H1 (cell line): ENCODE data around the gene ESRP2. TPM values are rescaled to one million over a fixed set of nuclear protein-coding genes. Genes with fewer than 3 reads are reported as not detected.

Experiments used
- CTCF ChIA-PET: fragments of 300-600 bp; sonication (Branson Sonifier 250); formaldehyde crosslinking; loops from one replicate; lab custom pipeline; 2021; ENCODE audit not compliant: partially characterized antibody; lab: Charles Lee
- POLR2A ChIA-PET: fragments of 300-600 bp; sonication (Branson Sonifier 250); formaldehyde crosslinking; loops from one replicate; lab custom pipeline; 2021; ENCODE audit warnings: inconsistent platforms; ENCODE audit not compliant: partially characterized antibody; lab: Charles Lee
- DNase-seq, 2 experiments: peaks; one replicate each; pipeline versions ENCODE4 v3.0.0 to v3.0.0-alpha.2; 2010 to 2022; ENCODE audit warnings: low spot score in 2 of 2, low read depth in 1 of 2, mixed read lengths in 1 of 2
- FAIRE-seq: peaks from 2 replicates; lab custom pipeline; 2011; peaks lifted over from hg19 to GRCh38; lab: Jason Lieb, UNC
- H2AFZ ChIP-seq: 2 replicates; pipeline ENCODE4 v1.8.1; 2012; ENCODE audit warnings: low read length, inconsistent platforms
- H2AK5ac ChIP-seq: 2 replicates; pipeline ENCODE4 v1.6.1; 2013; ENCODE audit warnings: low read depth, low read length
- H2BK120ac ChIP-seq: replicated peaks from 2 replicates; pipeline ENCODE3; 2013; ENCODE audit warnings: low read depth, low read length, inconsistent platforms
- H2BK12ac ChIP-seq: 2 replicates; pipeline ENCODE4 v1.6.1; 2013; ENCODE audit warnings: low read depth, low read length
- H2BK15ac ChIP-seq: 2 replicates; pipeline ENCODE4 v1.6.1; 2013; ENCODE audit warnings: low read length
- H2BK20ac ChIP-seq: 2 replicates; pipeline ENCODE4 v1.6.1; 2013; ENCODE audit warnings: low read length
- H2BK5ac ChIP-seq: 2 replicates; pipeline ENCODE4 v1.6.1; 2013; ENCODE audit warnings: low read depth, low read length
- H3K14ac ChIP-seq: 2 replicates; pipeline ENCODE4 v1.6.1; 2013; ENCODE audit warnings: inconsistent platforms; ENCODE audit not compliant: insufficient read length
- H3K18ac ChIP-seq: 2 replicates; pipeline ENCODE4 v1.6.1; 2013; ENCODE audit warnings: low read length; ENCODE audit errors: extremely low read depth
- H3K23ac ChIP-seq: 2 replicates; pipeline ENCODE4 v1.6.1; 2013; ENCODE audit warnings: inconsistent platforms; ENCODE audit not compliant: insufficient read length
- H3K23me2 ChIP-seq: 2 replicates; pipeline ENCODE4 v1.6.1; 2013; ENCODE audit warnings: low read depth, low read length
- H3K27ac ChIP-seq: 2 replicates; pipeline ENCODE4 v1.6.1; 2011; ENCODE audit warnings: low read depth, low read length, inconsistent platforms
- H3K27me3 ChIP-seq, 4 experiments: replicated peaks in 1 of 4; 1 replicate in 1 of 4; 2 replicates in 3 of 4; pipeline versions ENCODE4 v1.6.1 to v1.8.1; 2011 to 2013; ENCODE audit warnings: low read length in 3 of 4, mild to moderate bottlenecking in 3 of 4, inconsistent platforms in 2 of 4, mixed read lengths in 2 of 4, moderate library complexity in 1 of 4; ENCODE audit not compliant: control insufficient read depth in 3 of 4, insufficient read depth in 3 of 4; ENCODE audit errors: extremely low read depth in 1 of 4
- H3K36me3 ChIP-seq, 4 experiments: 2 replicates each; pipeline versions ENCODE4 v1.6.1 to v1.8.1; 2011 to 2013; ENCODE audit warnings: mild to moderate bottlenecking in 4 of 4, low read length in 3 of 4, moderate library complexity in 2 of 4, control low read depth in 1 of 4, inconsistent platforms in 1 of 4; ENCODE audit not compliant: insufficient read depth in 4 of 4, control insufficient read depth in 2 of 4
- H3K4ac ChIP-seq: replicated peaks from 2 replicates; pipeline ENCODE3; 2013; ENCODE audit warnings: low read length, low read depth, mixed read lengths, inconsistent platforms; ENCODE audit not compliant: insufficient read length
- H3K4me1 ChIP-seq, 4 experiments: replicated peaks in 1 of 4; 1 replicate in 1 of 4; 2 replicates in 3 of 4; pipeline versions ENCODE4 v1.6.1 to v1.8.1; 2011 to 2013; ENCODE audit warnings: low read length in 3 of 4, inconsistent platforms in 2 of 4, mixed read lengths in 1 of 4; ENCODE audit not compliant: insufficient read depth in 4 of 4, control insufficient read depth in 3 of 4
- H3K4me2 ChIP-seq, 2 experiments: 2 replicates each; pipeline versions ENCODE4 v1.6.1 to v1.8.1; 2011 to 2013; ENCODE audit warnings: low read depth in 2 of 2, low read length in 2 of 2, control low read depth in 1 of 2, inconsistent platforms in 1 of 2, mild to moderate bottlenecking in 1 of 2; ENCODE audit not compliant: insufficient read depth in 1 of 2
- H3K4me3 ChIP-seq, 4 experiments: fragments of 200-600, 300-600 bp in 1 of 4; sonication (generic), shearing (Covaris generic), sonication (Bioruptor Twin) in 1 of 4; 2 replicates each; pipeline versions ENCODE4 v1.5.1 to v1.8.1; 2011 to 2016; ENCODE audit warnings: low read length in 4 of 4, low read depth in 3 of 4, control low read depth in 2 of 4, inconsistent platforms in 2 of 4, mild to moderate bottlenecking in 2 of 4, mixed read lengths in 1 of 4, moderate library complexity in 1 of 4; ENCODE audit not compliant: insufficient read depth in 2 of 4; ENCODE audit errors: extremely low read depth in 1 of 4
- H3K56ac ChIP-seq: replicated peaks from 2 replicates; pipeline ENCODE3; 2013; ENCODE audit warnings: low read depth, mild to moderate bottlenecking, mixed read lengths, low read length, inconsistent platforms; ENCODE audit not compliant: insufficient read length
- H3K79me1 ChIP-seq: 2 replicates; pipeline ENCODE4 v1.6.1; 2013; ENCODE audit warnings: low read depth, low read length, control low read depth
- H3K79me2 ChIP-seq, 2 experiments: 2 replicates each; pipeline versions ENCODE4 v1.6.1 to v1.8.1; 2012 to 2013; ENCODE audit warnings: low read length in 2 of 2, mild to moderate bottlenecking in 2 of 2, inconsistent platforms in 1 of 2; ENCODE audit not compliant: insufficient read depth in 2 of 2, control insufficient read depth in 1 of 2
- H3K9ac ChIP-seq, 4 experiments: replicated peaks in 1 of 4; 1 replicate in 1 of 4; 2 replicates in 3 of 4; pipeline versions ENCODE4 v1.6.1 to v1.8.1; 2011 to 2013; ENCODE audit warnings: low read depth in 3 of 4, low read length in 3 of 4, control low read depth in 2 of 4, mild to moderate bottlenecking in 2 of 4, moderate library complexity in 2 of 4, inconsistent platforms in 1 of 4; ENCODE audit errors: extremely low read depth in 1 of 4
- H3K9me3 ChIP-seq, 2 experiments: 2 replicates each; pipeline versions ENCODE4 v1.6.1 to v1.8.1; 2012 to 2013; ENCODE audit warnings: mild to moderate bottlenecking in 2 of 2, moderate library complexity in 2 of 2, control low read depth in 1 of 2, inconsistent platforms in 1 of 2, low read depth in 1 of 2, low read length in 1 of 2, mixed read lengths in 1 of 2; ENCODE audit not compliant: insufficient read depth in 2 of 2
- H4K20me1 ChIP-seq, 2 experiments: replicated peaks in 1 of 2; 2 replicates each; pipeline versions ENCODE3 to v1.8.1; 2011 to 2013; ENCODE audit warnings: inconsistent platforms in 2 of 2, low read length in 2 of 2, mild to moderate bottlenecking in 1 of 2; ENCODE audit not compliant: insufficient read depth in 2 of 2, control insufficient read depth in 1 of 2
- H4K5ac ChIP-seq: 2 replicates; pipeline ENCODE4 v1.6.1; 2013; ENCODE audit warnings: low read length, low read depth, mixed read lengths, inconsistent platforms; ENCODE audit not compliant: insufficient read length
- H4K8ac ChIP-seq: 2 replicates; pipeline ENCODE4 v1.8.0; 2013; ENCODE audit warnings: mild to moderate bottlenecking, moderate library complexity, low read length, inconsistent platforms; ENCODE audit not compliant: insufficient read depth; ENCODE audit errors: extremely low read depth
- H4K91ac ChIP-seq: replicated peaks from 2 replicates; pipeline ENCODE3; 2013; ENCODE audit warnings: low read length, mixed read lengths, inconsistent platforms; ENCODE audit not compliant: insufficient read length
- ATF3 ChIP-seq: IDR thresholded peaks from 2 replicates; pipeline ENCODE4 v1.6.1; 2011; ENCODE audit warnings: low read depth, mild to moderate bottlenecking, low read length; ENCODE audit not compliant: insufficient read depth
- BCL11A ChIP-seq, 2 experiments: IDR thresholded peaks; one replicate each; pipeline ENCODE4 v1.6.1; 2011; ENCODE audit warnings: low read depth in 2 of 2, low read length in 2 of 2, mild to moderate bottlenecking in 2 of 2
- BRCA1 ChIP-seq: IDR thresholded peaks from 2 replicates; pipeline ENCODE4 v1.6.1; 2012; ENCODE audit warnings: low read depth, low read length, improper control_type of control experiment
- HDAC2 ChIP-seq, 2 experiments: fragments of 300-600 bp in 1 of 2; sonication (generic) in 1 of 2; IDR thresholded peaks; 2 replicates each; pipeline ENCODE4 v1.6.1; 2011 to 2012; ENCODE audit warnings: low read depth in 2 of 2, low read length in 2 of 2, mild to moderate bottlenecking in 2 of 2, moderate library complexity in 2 of 2, borderline replicate concordance in 1 of 2, inconsistent platforms in 1 of 2
- KDM5A ChIP-seq: fragments of 200-600 bp; IDR thresholded peaks from 2 replicates; pipeline ENCODE4 v1.7.1; 2012; ENCODE audit warnings: mild to moderate bottlenecking, low read length, inconsistent platforms, mixed read lengths
- SRF ChIP-seq: IDR thresholded peaks from 2 replicates; pipeline ENCODE4 v1.6.1; 2011; ENCODE audit warnings: mild to moderate bottlenecking, low read depth, low read length, moderate library complexity
- YY1 ChIP-seq: IDR thresholded peaks from 2 replicates; pipeline ENCODE4 v1.6.1; 2011; ENCODE audit warnings: low read depth, mild to moderate bottlenecking, low read length
- whole genome bisulfite sequencing, 2 experiments: shearing (Covaris generic) in 1 of 2; methylation state at CpG; one replicate each; pipeline versions ENCODE4 v1.1.6 to v1.1.7; 2013 to 2015; ENCODE audit warnings: low lambda C conversion rate in 2 of 2, mixed read lengths in 2 of 2, inconsistent platforms in 1 of 2, low coverage in 1 of 2, missing lambda C conversion rate in 1 of 2; ENCODE audit not compliant: insufficient replicate concordance in 2 of 2, insufficient coverage in 1 of 2, insufficient read length in 1 of 2; ENCODE audit errors: extremely low coverage in 1 of 2, missing lambda C conversion rate in 1 of 2; 5-methylcytosine and 5-hydroxymethylcytosine counted together
- polyA plus RNA-seq, 7 experiments: library from polyadenylated mRNA; depleted of rRNA in 3 of 7; stranded (reverse) in 5 of 7; unstranded in 2 of 7; fragments of >200 nt in 5 of 7; fragments of 200-250 nt in 2 of 7; gene quantifications; 1 replicate in 5 of 7; 2 replicates in 1 of 7; 4 replicates in 1 of 7; pipeline versions ENCODE4 v1.2.1 to v1.2.3, GENCODE V29; 2011 to 2013; ENCODE audit warnings: missing spikeins in 2 of 7, mixed read lengths in 2 of 7
- total RNA-seq: library from RNA; stranded (reverse); fragmentation: NEBNext Ultra II Directional; extraction: Animal tissue kit (Norgen Biotek cat#: 25700); gene quantifications from 2 replicates; pipeline ENCODE4 v1.2.1, GENCODE V29; 2021

Gene ESRP2
- total and polyA plus RNA-seq, 2 of the 8 experiments (the other 6 are each of a cell fraction or from before 2014, with no cell fraction given), result 35.1 to 45.8 TPM

GRCh38 chr16:68247400-68247799 lies 11.5 kb upstream of the ESRP2 start:
- Histone ChIP-seq H3K23me2 (peaks cover 13% of the 10 kb centered on the region; the same call in 1 of the 2 replicates), H3K4me3 (no peak overlapping the region), H3K4me1 (peaks cover 0 to 5% (median 3%) of the 10 kb centered on the region in 4 experiments; a peak in 5 of 7 replicates), H3K4ac (no peak overlapping the region), H4K91ac (no peak overlapping the region), H3K18ac (no peak overlapping the region), H2BK15ac (no peak overlapping the region), H3K9ac (no peak overlapping the region), H4K8ac (no peak overlapping the region; the same call in 1 of the 2 replicates), H3K4me2 (no peak overlapping the region), H3K79me2 (no peaks in the 10 kb centered on the region), H3K9me3 (no peaks in the 10 kb centered on the region), H3K56ac (no peak overlapping the region), H3K27ac (no peak overlapping the region), H2BK12ac (no peak overlapping the region), H2BK5ac (no peak overlapping the region; the same call in 1 of the 2 replicates), H2BK120ac (no peak overlapping the region), H3K14ac (no peak overlapping the region), H4K20me1 (peaks cover 0 to 1% of the 10 kb centered on the region in 2 experiments), H3K36me3 (no peaks in the 10 kb centered on the region), H2AFZ (no peak overlapping the region), H4K5ac (no peak overlapping the region), H2BK20ac (no peak overlapping the region), H3K27me3 (peaks cover 0 to 8% (median 5%) of the 10 kb centered on the region in 4 experiments; a peak in 5 of 7 replicates), H3K79me1 (peaks cover 2% of the 10 kb centered on the region; the same call in 1 of the 2 replicates), H3K23ac (no peak overlapping the region), H2AK5ac (no peak overlapping the region)
- no peak for TF ChIP-seq BCL11A (IDR thresholded peaks at IDR 0.05; ENCODE audit: low read depth in 2 of 2, low read length in 2 of 2)
- TF ChIP-seq HDAC2 (IDR thresholded peaks at IDR 0.05; ENCODE audit: borderline replicate concordance in 1 of 2, low read depth in 2 of 2, low read length in 2 of 2), result no peak
- TF ChIP-seq BRCA1, result no peak
- TF ChIP-seq SRF, result no peak
- no peak for TF ChIP-seq YY1
- no peak for TF ChIP-seq KDM5A
- no peak for TF ChIP-seq ATF3
- FAIRE-seq, result no peak
- WGBS, 2 experiments, result 91% methylated on average over 4 of the region's 4 CpGs; no CpG with 5 or more reads in 1 of the 2 experiments
- CTCF ChIA-PET, result interaction anchor here (6.2 to 7.6 kb wide), 2 partner anchors 14 to 15 kb away, joined by 80 to 108 read pairs; partner anchors contain the start of gene SLC7A6
- DNase-seq, result no peak
- POLR2A ChIA-PET, result interaction anchor here (3.3 kb wide), 1 partner anchor 12 kb away, joined by 21 read pairs; the partner anchor contains the start of gene ESRP2
